Measurements from ENCODE around the gene ADAM22.
A peak's percentile ranks its signal among the peaks of the same experiment; 100 is the strongest.
"Not testable (repeated sequence)": the region's sequence is repeated elsewhere in the genome, so short reads cannot be mapped to it uniquely, and the experiment has no call there.

The ADAM22 gene

DNA sequence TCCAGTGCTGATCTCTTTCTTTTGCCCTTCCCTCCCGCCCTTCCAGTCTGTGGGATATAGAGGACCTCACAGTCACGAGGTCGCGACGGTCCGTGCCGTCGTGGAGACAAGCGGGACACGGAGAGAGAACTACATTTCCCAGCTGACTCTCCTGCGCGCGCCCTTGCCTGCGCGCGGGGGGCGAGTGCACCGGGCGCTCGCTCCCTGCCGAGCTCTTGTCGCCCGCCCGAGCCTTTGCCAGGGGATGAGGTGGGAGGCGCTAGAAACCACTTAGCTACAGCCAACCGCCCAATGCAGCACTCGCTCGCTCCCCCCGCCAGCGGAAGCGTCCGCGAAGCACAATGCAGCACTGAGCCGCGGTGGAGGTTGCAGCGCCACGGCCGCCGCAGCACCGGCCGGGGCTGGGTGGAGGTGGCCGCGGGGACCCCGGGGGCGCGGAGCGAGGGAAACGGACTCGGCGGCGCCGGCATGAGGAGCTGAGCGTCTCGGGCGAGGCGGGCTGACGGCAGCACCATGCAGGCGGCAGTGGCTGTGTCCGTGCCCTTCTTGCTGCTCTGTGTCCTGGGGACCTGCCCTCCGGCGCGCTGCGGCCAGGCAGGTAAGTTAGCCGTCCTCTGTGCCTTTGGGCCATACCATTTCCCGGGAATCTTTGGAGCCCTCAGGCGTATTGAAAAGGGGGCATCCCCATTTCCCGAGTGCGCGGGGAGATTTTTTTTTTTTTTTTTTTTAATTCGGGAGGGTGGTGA, at the start of gene ADAM22:
ADAM22 (plus strand) TSS at position 299 of the 746 bp plus-strand sequence; CDS start at position 514, 215 bp downstream.
- peak; percentile 82 for DNase-seq (ENCODE audit: low read depth)

- no peak for DNase-seq (ENCODE audit: low read depth)
Measured at GRCh38 chr7:87885018-87885417, 49.0 kb upstream of the ADAM22 start.

GRCh38 chr7:87886875-87887274, 47.2 kb upstream of the ADAM22 start:
- DNase-seq (ENCODE audit: low read depth) = no peak

DNA sequence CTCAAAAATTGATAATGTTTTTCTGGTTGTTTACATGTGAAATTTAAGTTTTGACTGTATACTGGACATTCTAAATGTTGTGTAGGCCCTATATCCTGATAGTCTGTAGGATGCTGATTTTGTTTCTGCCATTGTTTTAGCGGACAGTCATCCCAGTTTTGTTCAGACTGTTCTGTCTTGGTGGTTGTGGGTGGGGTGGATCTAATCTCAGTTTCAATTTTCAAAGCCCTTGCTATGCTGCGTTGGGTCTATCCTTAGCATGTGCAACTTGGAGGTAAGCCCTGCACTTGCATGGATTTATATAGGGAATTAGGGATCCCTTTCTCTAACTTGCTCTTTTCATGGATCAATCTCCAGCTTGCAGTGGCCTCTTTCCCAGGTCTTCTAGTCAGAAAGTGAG, 38.7 kb upstream of the ADAM22 start:
- no peak for DNase-seq (ENCODE audit: low read depth)

GRCh38 chr7:87899255-87899654, 34.8 kb upstream of the ADAM22 start:
- no peak for DNase-seq (ENCODE audit: low read depth)

DNA sequence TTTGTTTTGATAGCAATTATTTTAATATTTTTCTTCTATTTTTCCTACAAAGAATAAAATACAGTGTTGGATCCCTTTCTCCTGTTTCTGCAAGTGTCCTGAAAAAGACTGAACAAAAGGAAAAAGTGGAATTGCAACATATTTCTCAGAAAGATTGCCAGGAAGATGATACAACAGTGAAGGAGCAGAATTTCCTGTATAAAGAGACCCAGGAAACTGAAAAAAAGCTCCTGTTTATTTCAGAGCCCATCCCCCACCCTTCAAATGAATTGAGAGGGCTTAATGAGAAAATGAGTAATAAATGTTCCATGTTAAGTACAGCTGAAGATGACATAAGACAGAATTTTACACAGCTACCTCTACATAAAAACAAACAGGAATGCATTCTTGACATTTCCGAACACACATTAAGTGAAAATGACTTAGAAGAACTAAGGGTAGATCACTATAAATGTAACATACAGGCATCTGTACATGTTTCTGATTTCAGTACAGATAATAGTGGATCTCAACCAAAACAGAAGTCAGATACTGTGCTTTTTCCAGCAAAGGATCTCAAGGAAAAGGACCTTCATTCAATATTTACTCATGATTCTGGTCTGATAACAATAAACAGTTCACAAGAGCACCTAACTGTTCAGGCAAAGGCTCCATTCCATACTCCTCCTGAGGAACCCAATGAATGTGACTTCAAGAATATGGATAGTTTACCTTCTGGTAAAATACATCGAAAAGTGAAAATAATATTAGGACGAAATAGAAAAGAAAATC, 26.7 kb upstream of the ADAM22 start:
- DNase-seq (ENCODE audit: low read depth) = not testable (repeated sequence)

GRCh38 chr7:87908814-87909213, 25.2 kb upstream of the ADAM22 start:
- not testable (repeated sequence) for DNase-seq (ENCODE audit: low read depth)

DNA sequence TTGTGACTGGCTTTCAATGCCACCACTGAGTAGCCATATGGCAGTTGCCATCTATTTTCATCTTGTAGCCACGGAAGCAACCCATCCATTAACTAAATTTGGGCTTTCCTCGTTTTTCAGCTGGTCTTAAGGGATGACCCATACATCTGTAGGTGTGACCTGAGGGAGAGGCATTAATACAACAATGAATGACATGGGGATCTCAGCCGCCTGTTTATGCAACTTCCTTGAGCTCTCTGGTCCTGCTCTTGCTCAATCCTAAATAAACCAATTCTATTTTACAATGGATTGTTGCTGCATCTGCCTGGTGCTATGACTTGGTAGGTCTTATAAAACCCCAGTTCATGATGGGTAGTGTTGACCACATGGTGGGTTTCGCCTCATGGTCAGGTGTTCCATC, 21.9 kb upstream of the ADAM22 start:
- no peak for DNase-seq (ENCODE audit: low read depth)

- no peak for DNase-seq (ENCODE audit: low read depth)
Measured at GRCh38 chr7:87918740-87919139, 15.3 kb upstream of the ADAM22 start.

- no peak for DNase-seq (ENCODE audit: low read depth)
Measured at GRCh38 chr7:87919875-87920274, 14.2 kb upstream of the ADAM22 start.

GRCh38 chr7:87920578-87920977, 13.5 kb upstream of the ADAM22 start:
- no peak for DNase-seq (ENCODE audit: low read depth)

DNA sequence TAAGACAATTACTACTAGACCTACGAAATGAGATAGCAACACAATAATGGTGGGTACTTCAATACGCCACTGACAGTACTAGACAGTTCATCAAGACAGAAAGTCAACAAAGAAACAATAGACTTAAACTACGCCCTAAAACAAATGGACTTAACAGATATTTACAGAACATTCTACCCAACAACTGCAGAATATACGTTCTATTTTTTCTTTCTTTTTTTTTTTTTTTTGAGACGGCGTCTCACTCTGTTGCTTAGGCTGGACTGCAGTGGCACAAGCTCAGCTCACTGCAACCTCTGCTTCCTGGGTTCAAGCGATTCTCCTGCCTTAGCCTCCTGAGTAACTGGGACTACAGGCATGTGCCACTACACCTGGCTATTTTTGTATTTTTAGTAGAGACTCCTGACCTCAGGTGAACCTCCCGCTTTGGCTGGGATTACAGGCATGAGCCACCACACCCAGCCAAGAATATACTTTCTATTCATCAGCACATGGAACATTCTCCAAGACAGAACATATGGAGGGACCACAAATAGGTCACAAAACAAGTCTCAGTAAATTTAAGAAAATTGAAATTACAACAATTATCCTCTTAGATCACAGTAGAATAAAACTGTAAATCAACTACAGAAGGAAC, 11.2 kb upstream of the ADAM22 start:
- DNase-seq (ENCODE audit: low read depth) = not testable (repeated sequence)

DNA sequence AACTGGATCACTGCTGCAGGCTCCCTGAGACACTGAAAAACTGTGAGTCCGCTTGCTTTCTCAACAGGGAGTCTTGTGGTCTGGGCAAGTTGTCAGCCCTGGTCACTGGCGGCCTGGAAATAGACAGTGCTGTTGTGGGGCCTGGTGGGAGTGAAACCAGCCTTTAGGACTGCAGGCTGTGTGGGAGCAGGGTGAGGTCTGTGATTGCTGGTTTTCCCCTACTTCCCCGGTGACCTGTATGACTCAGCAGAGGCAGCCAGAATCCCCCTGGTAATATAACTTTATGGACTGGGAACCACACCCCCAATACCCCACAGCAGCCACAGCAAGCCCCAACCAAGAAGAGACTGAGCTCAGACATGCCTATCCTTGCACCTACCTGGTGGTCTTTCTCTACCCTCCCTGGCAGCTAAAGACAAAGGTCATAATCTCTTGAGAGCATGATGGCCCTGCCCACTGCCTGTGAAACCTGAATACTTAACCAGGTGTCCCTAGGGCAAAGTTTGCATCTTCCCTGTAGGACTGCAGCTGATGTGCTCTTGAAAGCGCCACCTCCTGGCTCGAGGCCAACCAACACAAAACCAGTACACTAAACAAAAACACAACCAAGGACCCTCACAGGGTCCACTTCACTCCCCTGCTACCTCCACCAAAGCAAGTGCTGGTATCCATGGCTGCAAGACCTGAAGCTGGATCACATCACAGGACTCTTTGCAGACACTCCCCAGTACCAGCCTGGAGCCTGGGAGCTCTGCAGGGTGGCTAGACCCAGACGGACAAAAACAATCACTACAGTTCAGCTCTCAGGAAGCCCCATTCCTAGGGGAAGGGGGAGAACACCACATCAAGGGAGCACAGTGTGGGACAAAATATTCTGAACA, 7.2 kb upstream of the ADAM22 start:
- DNase-seq (ENCODE audit: low read depth) = no peak

DNA sequence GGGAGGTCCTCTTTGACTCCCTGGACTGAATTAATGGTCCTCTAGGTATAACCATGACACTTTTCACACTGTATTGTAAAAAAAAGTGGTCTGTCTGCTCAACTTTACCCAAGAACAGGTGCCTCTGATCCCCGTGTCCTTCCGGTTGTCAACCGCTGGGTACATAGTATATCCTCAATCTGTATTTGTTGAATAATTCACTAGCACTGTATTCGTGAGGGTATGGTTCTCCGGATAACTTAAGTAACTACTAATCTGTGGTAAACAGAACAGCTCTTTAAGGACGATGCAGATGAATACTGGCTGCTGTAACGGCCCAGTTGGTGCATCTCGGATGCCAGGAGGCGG, 472 bp upstream of the ADAM22 start:
- DNase-seq (ENCODE audit: low read depth) = no peak

GRCh38 chr7:87934699-87935383, 790 bp downstream of the ADAM22 start:
- no peak for DNase-seq (ENCODE audit: low read depth)

DNA sequence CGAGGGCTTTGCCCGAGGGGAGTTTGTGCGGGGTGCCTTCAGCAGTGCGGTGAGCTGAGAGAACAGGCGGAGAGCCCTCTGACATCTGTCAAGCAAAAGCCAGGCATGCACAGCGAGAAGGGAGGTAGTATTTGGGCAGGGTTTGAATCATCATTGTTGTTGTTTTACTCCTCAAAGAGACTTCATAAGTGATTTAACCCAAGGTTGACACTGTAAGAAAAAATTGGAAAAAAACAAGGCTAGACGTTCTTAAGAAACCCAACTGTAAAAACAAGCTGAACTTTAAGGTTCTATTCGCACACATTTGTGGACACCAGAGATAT, 1.3 kb downstream of the ADAM22 start:
- no peak for DNase-seq (ENCODE audit: low read depth)

DNA sequence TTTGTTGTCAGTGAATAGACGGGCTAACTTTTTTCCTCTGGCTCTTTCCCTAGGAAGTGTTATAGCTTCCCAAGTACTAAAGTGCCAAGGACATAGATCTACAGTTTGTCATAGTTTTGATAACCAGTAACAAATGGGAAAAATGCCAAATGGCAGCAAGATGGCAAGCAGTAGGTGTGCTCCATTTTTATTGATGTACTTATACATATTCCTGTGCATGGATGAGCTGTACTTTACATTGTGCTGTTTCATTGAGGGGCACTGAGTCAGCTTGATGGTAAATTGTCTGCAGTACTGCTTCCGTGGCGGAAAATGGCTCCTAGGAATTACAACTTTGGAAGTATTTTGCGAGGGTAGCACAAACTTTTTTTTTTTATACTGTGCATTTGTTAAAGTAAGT, 7.1 kb downstream of the ADAM22 start:
- DNase-seq (ENCODE audit: low read depth) = no peak

DNA sequence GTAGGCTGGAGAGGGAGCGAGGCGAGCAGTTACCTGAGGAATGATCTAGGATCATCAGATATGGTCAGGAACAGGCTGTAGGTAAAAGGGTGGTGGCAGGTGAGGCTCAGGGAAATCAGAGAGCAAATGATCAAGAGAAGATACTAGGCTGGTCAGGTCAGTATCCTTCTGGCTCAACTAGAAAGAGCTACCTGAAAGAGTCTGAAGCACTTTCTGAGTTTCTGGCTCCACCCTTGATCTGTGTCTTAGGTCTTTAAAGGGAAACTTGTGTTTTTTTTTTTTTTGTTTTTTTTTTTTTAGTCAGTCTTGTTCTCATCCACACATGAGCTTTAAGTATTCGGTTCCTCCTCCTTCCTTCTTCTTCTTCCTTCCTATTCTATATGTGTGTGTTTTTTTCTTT, 10.5 kb downstream of the ADAM22 start:
- DNase-seq (ENCODE audit: low read depth) = no peak

GRCh38 chr7:87945926-87946325, 11.9 kb downstream of the ADAM22 start:
- not testable (repeated sequence) for DNase-seq (ENCODE audit: low read depth)

DNA sequence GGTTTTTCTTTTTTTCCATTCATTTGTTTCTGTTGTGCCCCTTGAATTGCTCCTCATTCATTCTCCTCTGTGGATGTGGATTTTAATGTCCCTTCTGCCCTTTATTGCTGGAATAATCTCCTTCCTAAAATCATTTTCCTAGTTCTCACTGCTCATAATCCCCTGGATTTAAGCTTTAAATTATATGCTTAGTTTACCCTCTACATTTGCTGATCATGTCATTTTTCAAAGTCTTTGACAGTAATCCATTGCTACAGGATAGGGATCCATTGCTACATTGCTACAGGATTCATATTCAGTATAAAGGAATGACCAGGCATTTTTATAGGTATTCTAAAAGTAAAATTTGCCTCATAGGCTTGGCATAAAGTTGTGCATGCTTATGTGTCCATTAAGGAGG, 14.3 kb downstream of the ADAM22 start:
- DNase-seq (ENCODE audit: low read depth) = no peak

DNA sequence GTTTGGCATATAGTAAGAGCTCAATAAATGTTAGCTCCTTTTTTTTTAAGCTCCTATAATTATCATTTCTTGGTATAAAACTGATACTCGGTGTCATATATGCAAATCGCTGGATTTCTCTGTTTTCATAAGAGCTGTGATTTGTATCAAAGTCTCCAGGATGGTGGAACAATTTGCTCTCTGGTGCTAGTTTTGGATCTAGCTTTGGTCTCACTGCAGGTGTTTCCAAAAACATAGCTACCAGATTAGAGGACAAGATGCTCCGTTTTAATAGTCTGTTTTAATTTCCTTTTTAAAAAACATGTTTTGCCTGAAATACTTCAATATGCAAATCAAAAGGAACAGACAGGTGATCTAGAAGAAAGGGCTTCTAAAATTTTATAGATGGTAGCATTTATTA, 25.3 kb downstream of the ADAM22 start:
- DNase-seq (ENCODE audit: low read depth) = no peak

DNA sequence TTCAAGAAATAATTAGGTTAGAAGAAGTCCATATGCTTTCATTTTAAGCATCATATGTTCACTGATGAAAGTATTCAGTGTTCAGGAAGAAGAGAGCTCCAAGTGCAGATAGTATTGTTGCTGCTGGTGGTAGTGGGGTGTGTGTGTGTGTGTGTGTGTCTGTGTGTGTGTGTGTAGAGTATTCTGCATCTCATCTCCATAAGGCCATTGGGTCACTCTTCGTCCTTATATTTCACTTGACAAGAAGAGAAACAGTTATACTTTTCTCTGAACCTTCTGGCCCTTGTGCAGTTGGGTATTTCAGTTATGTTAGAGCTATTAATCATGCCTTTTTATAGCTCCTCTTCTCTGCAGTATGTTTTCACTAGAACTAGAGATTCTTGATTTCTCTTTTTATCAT, 26.2 kb downstream of the ADAM22 start:
- DNase-seq (ENCODE audit: low read depth) = no peak

Data from activated T-cell treated with anti-CD3 and anti-CD28 coated beads for 48 hours (primary cell).